ENCODE data around the gene PHB1. TPM values are rescaled to one million over a fixed set of nuclear protein-coding genes. Genes with fewer than 3 reads are reported as not detected.
"Not testable (repeated sequence)": the region's sequence is repeated elsewhere in the genome, so short reads cannot be mapped to it uniquely, and the experiment has no call there.

Gene PHB1
- total RNA-seq, 1 donor from 2014 or later = 199 TPM

- no peak for DNase-seq (ENCODE audit: low read depth, low spot score)
Measured at GRCh38 chr17:49439673-49440571, 25.2 kb upstream of the PHB1 start.

- no peak for DNase-seq (ENCODE audit: low read depth, low spot score)
Measured at GRCh38 chr17:49439305-49439672, 24.6 kb upstream of the PHB1 start.

GRCh38 chr17:49438436-49439278 lies 24.0 kb upstream of the PHB1 start:
- DNase-seq (ENCODE audit: low read depth, low spot score) = no peak

GRCh38 chr17:49437696-49438435 lies 23.2 kb upstream of the PHB1 start:
- DNase-seq (ENCODE audit: low read depth, low spot score) = no peak

- DNase-seq (ENCODE audit: low read depth, low spot score) = no peak
Measured at GRCh38 chr17:49436174-49436573, 21.5 kb upstream of the PHB1 start.

GRCh38 chr17:49435671-49436029 lies 21.0 kb upstream of the PHB1 start:
- no peak for DNase-seq (ENCODE audit: low read depth, low spot score)

GRCh38 chr17:49434821-49435670 lies 20.4 kb upstream of the PHB1 start:
- DNase-seq (ENCODE audit: low read depth, low spot score) = peak; percentile 4

GRCh38 chr17:49433000-49433694 lies 18.5 kb upstream of the PHB1 start:
- DNase-seq (ENCODE audit: low read depth, low spot score) = no peak

- no peak for DNase-seq (ENCODE audit: low read depth, low spot score)
Measured at GRCh38 chr17:49431743-49432142, 17.1 kb upstream of the PHB1 start.

GRCh38 chr17:49425004-49425286 lies 10.3 kb upstream of the PHB1 start:
- DNase-seq (ENCODE audit: low read depth, low spot score) = no peak

- not testable (repeated sequence) for DNase-seq (ENCODE audit: low read depth, low spot score)
Measured at GRCh38 chr17:49424276-49425003, 9.8 kb upstream of the PHB1 start.

GRCh38 chr17:49422714-49423113 lies 8.0 kb upstream of the PHB1 start:
- DNase-seq (ENCODE audit: low read depth, low spot score) = no peak

GRCh38 chr17:49419761-49420160 lies 5.1 kb upstream of the PHB1 start:
- not testable (repeated sequence) for DNase-seq (ENCODE audit: low read depth, low spot score)

- DNase-seq (ENCODE audit: low read depth, low spot score) = not testable (repeated sequence)
Measured at GRCh38 chr17:49418754-49419740, 4.4 kb upstream of the PHB1 start.

GRCh38 chr17:49414271-49414621 lies 436 bp downstream of the PHB1 start:
- no peak for DNase-seq (ENCODE audit: low read depth, low spot score)

GRCh38 chr17:49409066-49409465 lies 5.6 kb downstream of the PHB1 start:
- no peak for DNase-seq (ENCODE audit: low read depth, low spot score)

GRCh38 chr17:49407981-49408501 lies 6.6 kb downstream of the PHB1 start:
- DNase-seq (ENCODE audit: low read depth, low spot score) = no peak

- DNase-seq (ENCODE audit: low read depth, low spot score) = no peak
Measured at GRCh38 chr17:49407086-49407485, 7.6 kb downstream of the PHB1 start.
